Vagina (tissue), 2 donors: Measurements from ENCODE around the gene LMO2. TPM values are rescaled to one million over a fixed set of nuclear protein-coding genes. Genes with fewer than 3 reads are reported as not detected.

Source experiments
- DNase-seq, 2 donors: peaks; one replicate each; pipeline ENCODE4 v3.0.0-alpha.2; 2017; ENCODE audit errors: extremely low spot score in 2 of 2
- H3K27ac ChIP-seq: fragments of 200-600 bp; sonication (generic); one replicate; pipeline ENCODE4 v1.5.1; 2019
- H3K27me3 ChIP-seq: fragments of 200-600 bp; sonication (generic); one replicate; pipeline ENCODE4 v1.5.1; 2019
- H3K36me3 ChIP-seq, 2 donors: fragments of 200-600 bp; sonication (generic); one replicate each; pipeline ENCODE4 v1.5.1; 2017 to 2019
- H3K4me1 ChIP-seq: fragments of 200-600 bp; sonication (generic); one replicate; pipeline ENCODE4 v1.5.1; 2019
- H3K4me3 ChIP-seq, 2 donors: fragments of 200-600 bp; sonication (generic); 1 replicate in 1 of 2; 2 replicates in 1 of 2; pipeline ENCODE4 v1.5.1; 2016 to 2019
- H3K9me3 ChIP-seq: fragments of 200-600 bp; sonication (generic); one replicate; pipeline ENCODE4 v1.5.1; 2019
- POLR2A ChIP-seq, 2 donors: fragments of 450-650 bp; IDR thresholded peaks; one replicate each; pipeline ENCODE4 v1.6.1; 2017; ENCODE audit warnings: antibody characterized with exemption in 2 of 2, mild to moderate bottlenecking in 2 of 2, moderate library complexity in 2 of 2
- POLR2AphosphoS5 ChIP-seq, 2 donors: sonication (generic); formaldehyde crosslinking; IDR thresholded peaks; one replicate each; pipeline ENCODE4 v1.9.0; 2017; ENCODE audit warnings: antibody characterized with exemption in 2 of 2, mild to moderate bottlenecking in 2 of 2, low read depth in 1 of 2; ENCODE audit not compliant: insufficient read depth in 1 of 2
- intact Hi-C: fragments of 100-400 bp; cut with DNase I; formaldehyde crosslinking; loops from one replicate; pipeline ENCODE4 v1.15.1; 2023
- total RNA-seq: library from RNA; depleted of rRNA; stranded (reverse); fragments of >200 nt; gene quantifications from one replicate; pipeline ENCODE4 v1.2.3, GENCODE V29; 2016
- TF ChIP-seq, protein P1 (sequence below), 3 experiments: fragments of 450-650 bp in 2 of 3; fragments of 200-600 bp in 1 of 3; sonication (generic) in 1 of 3; IDR thresholded peaks; one replicate each; pipeline ENCODE4 v1.5.1; 2017 to 2019; ENCODE audit warnings: antibody characterized with exemption in 3 of 3, mild to moderate bottlenecking in 2 of 3, moderate library complexity in 2 of 3

Gene LMO2
- total RNA-seq, 1 donor from 2014 or later: 26.5 TPM

DNA sequence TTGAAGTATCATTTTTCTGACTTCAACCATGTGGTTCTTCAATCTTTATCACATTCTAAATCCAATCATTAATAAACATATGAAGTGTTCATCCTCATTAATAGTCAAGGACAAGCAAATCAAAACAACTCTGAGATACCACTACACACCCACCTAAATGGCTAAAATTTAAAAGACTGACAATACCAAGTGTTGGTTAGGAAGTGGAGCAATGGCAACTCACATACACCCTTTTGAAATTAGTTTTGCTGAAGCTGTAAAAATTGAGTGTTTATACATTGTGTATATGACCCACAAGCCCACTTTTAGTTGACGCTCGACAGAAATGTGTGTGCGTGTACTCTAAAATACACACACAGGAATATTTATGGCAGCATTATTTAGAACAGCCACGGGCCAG lies 36.7 kb upstream of the LMO2 start:
- no peaks in the 10 kb centered on the region for H3K27me3 ChIP-seq
- no peak overlapping the region for H3K4me3 ChIP-seq
- intact Hi-C loops: no loop called here
- TF ChIP-seq POLR2AphosphoS5 (IDR thresholded peaks at IDR 0.05; ENCODE audit: insufficient read depth in 1 of 2, low read depth in 1 of 2) (no peak), POLR2A (IDR thresholded peaks at IDR 0.05) (no peak)
- TF ChIP-seq, protein P1, sequence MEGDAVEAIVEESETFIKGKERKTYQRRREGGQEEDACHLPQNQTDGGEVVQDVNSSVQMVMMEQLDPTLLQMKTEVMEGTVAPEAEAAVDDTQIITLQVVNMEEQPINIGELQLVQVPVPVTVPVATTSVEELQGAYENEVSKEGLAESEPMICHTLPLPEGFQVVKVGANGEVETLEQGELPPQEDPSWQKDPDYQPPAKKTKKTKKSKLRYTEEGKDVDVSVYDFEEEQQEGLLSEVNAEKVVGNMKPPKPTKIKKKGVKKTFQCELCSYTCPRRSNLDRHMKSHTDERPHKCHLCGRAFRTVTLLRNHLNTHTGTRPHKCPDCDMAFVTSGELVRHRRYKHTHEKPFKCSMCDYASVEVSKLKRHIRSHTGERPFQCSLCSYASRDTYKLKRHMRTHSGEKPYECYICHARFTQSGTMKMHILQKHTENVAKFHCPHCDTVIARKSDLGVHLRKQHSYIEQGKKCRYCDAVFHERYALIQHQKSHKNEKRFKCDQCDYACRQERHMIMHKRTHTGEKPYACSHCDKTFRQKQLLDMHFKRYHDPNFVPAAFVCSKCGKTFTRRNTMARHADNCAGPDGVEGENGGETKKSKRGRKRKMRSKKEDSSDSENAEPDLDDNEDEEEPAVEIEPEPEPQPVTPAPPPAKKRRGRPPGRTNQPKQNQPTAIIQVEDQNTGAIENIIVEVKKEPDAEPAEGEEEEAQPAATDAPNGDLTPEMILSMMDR (IDR thresholded peaks at IDR 0.05): no peak
- no peaks in the 10 kb centered on the region for H3K9me3 ChIP-seq
- H3K36me3 ChIP-seq: no peaks in the 10 kb centered on the region
- no peak overlapping the region for H3K27ac ChIP-seq
- H3K4me1 ChIP-seq: peaks cover 19% of the 10 kb centered on the region
- no peak for DNase-seq

DNA sequence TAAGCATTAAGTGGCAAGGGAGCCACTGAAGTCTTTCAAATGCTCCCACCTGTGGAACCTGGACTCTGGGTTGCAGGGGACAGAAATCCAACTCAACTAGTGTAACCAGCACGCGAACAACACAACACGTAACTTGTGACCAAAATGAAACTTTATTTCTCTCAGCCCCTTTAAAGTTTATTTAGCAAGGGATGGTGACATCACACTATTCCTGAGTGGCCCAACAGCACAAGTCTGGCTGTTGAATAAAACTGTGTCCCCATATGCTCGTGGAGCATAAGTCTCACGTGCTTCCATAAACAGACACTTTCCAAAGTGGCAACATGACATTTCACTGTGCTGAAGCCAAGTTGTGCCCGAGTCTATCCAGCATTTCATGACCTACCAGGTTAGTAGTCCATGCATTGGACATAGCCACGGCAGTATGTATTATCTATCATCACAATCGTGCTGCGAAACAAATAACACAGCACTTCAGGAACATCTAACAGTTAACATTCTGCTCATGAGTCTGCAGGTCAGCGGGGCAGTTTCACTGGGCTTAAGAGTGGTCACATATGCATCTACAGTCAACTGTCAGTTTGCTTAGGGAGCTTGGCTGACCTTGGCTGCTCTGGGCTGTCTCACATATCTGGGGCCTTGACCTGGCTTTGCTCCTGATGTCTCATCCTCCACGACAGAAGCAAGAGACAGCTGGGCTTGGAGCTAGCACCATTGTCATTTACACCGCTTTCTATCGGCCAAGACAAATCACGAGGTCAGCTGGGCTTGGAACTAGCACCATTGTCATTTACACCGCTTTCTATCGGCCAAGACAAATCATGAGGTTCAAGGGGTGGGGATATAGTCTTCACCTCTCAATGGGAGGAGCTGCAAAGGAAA lies 35.0 kb upstream of the LMO2 start:
- H3K27me3 ChIP-seq: no peaks in the 10 kb centered on the region
- TF ChIP-seq POLR2A (IDR thresholded peaks at IDR 0.05): no peak
- TF ChIP-seq POLR2AphosphoS5 (IDR thresholded peaks at IDR 0.05; ENCODE audit: insufficient read depth in 1 of 2, low read depth in 1 of 2): no peak
- TF ChIP-seq, protein P1 (IDR thresholded peaks at IDR 0.05): no peak

DNA sequence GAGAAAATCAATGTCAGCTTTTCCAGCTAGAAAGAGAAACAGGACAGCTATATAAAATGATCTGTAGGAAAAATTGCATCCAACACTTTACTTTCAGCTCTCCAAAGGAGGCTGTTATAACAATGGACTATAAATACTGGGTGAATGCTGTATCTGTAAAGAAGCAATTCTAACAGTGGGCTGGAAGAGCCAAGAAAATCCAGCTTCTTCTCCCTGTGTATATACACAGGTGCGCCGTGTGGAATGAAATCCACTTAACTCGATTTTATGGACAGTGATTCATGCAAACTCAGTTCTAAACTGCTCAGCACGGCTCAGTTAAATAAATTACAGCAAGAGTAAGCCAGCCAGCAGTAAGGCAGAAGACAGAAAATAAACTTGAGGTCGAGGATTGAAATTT lies 32.5 kb upstream of the LMO2 start:
- no peaks in the 10 kb centered on the region for H3K36me3 ChIP-seq
- DNase-seq: no peak
- no peak overlapping the region for H3K4me3 ChIP-seq
- H3K9me3 ChIP-seq: no peaks in the 10 kb centered on the region
- H3K27ac ChIP-seq: no peak overlapping the region
- TF ChIP-seq POLR2A (IDR thresholded peaks at IDR 0.05) (no peak), POLR2AphosphoS5 (IDR thresholded peaks at IDR 0.05; ENCODE audit: insufficient read depth in 1 of 2, low read depth in 1 of 2) (no peak)
- TF ChIP-seq, protein P1 (IDR thresholded peaks at IDR 0.05): no peak
- intact Hi-C loops: no loop called here
- H3K27me3 ChIP-seq: no peaks in the 10 kb centered on the region
- no peaks in the 10 kb centered on the region for H3K4me1 ChIP-seq

More for the DNA sequence above, 35.0 kb upstream of the LMO2 start:
- intact Hi-C loops: no loop called here
- Histone ChIP-seq H3K4me3 (no peak overlapping the region), H3K9me3 (no peaks in the 10 kb centered on the region), H3K4me1 (peaks cover 19% of the 10 kb centered on the region), H3K36me3 (no peaks in the 10 kb centered on the region), H3K27ac (no peak overlapping the region)
- DNase-seq: no peak

DNA sequence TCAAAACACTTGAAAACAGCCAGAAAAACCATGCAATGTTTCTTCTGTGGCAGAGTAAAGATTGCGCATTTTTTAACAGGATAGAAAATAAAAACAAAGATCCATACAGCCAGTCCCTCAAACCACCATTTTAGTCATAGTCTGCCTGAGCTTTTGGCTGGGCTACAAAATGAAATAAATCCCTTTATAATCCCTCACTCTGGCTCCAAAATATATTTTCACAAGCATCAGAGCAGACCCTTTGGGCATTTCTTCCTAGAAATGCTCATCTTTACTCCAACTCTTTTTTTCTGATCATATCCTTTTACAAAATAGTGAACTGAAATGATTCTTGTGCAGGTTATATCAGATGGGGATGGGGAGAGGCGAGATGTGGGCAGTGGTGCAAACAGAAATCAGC lies 31.8 kb upstream of the LMO2 start:
- Histone ChIP-seq H3K27me3 (no peaks in the 10 kb centered on the region), H3K4me3 (no peak overlapping the region), H3K36me3 (no peaks in the 10 kb centered on the region), H3K4me1 (no peaks in the 10 kb centered on the region), H3K9me3 (no peaks in the 10 kb centered on the region), H3K27ac (no peak overlapping the region)
- TF ChIP-seq, protein P1 (IDR thresholded peaks at IDR 0.05): no peak
- no peak for TF ChIP-seq POLR2A (IDR thresholded peaks at IDR 0.05)
- no peak for TF ChIP-seq POLR2AphosphoS5 (IDR thresholded peaks at IDR 0.05; ENCODE audit: insufficient read depth in 1 of 2, low read depth in 1 of 2)
- intact Hi-C loops: no loop called here
- no peak for DNase-seq
